Urinary bladder (tissue), 4 donors: ENCODE measurements around the gene SLC36A4. TPM values are rescaled to one million over a fixed set of nuclear protein-coding genes. Genes with fewer than 3 reads are reported as not detected.
"Not testable (repeated sequence)": the region's sequence is repeated elsewhere in the genome, so short reads cannot be mapped to it uniquely, and the experiment has no call there.

Experiments used
- DNase-seq: peaks from one replicate; pipeline ENCODE4 v3.0.0-alpha.2; 2015; ENCODE audit errors: extremely low spot score
- H3K27ac ChIP-seq: one replicate; pipeline ENCODE4 v1.5.1; 2013; ENCODE audit warnings: low read depth, mild to moderate bottlenecking, moderate library complexity
- H3K36me3 ChIP-seq: one replicate; pipeline ENCODE4 v1.6.1; 2013; ENCODE audit warnings: mild to moderate bottlenecking, moderate library complexity; ENCODE audit not compliant: insufficient read depth
- H3K4me1 ChIP-seq: one replicate; pipeline ENCODE4 v1.6.1; 2013; ENCODE audit warnings: mild to moderate bottlenecking, moderate library complexity; ENCODE audit not compliant: insufficient read depth
- H3K4me3 ChIP-seq: one replicate; pipeline ENCODE4 v1.5.1; 2013; ENCODE audit warnings: low read depth, low read length
- WGBS: extraction: QIAGEN DNeasy Blood & Tissue Kit; methylation state at CpG from one replicate; pipeline ENCODE4 v1.1.7; 2013; 5-methylcytosine and 5-hydroxymethylcytosine counted together
- polyA plus RNA-seq: library from polyadenylated mRNA; stranded (reverse); fragments of 200-250 nt; gene quantifications from one replicate; pipeline ENCODE4 v1.2.3, GENCODE V29; 2013
- total RNA-seq: library from RNA; depleted of rRNA; stranded (reverse); fragments of >200 nt; gene quantifications from one replicate; pipeline ENCODE4 v1.2.3, GENCODE V29; 2014
- donor health status: healthy with polysubstance abuse.
- donor health status: healthy.

The SLC36A4 gene
- total and polyA plus RNA-seq, 2 donors, result 12.1 to 28.3 TPM

DNA sequence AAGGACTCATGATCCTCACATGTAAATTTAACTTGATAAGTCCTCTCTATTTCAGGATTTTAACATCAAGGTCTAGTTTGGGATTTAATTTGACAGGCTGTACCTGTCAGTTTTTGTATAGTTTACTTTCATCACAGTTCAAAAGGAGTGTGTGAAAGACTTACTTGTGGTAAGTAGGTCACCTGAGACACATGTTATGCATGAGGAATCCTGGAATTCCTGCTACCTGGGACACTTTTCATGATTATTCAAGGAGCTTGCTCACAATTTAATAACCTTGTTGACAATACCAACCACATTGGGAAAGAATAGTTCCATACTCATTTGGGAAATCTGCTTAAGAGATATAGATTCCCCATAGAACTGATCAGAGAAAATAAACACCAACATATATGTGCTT, 15.8 kb upstream of the SLC36A4 start:
- Histone ChIP-seq H3K4me3 (no peak overlapping the region), H3K27ac (no peak overlapping the region), H3K36me3 (no peaks in the 10 kb centered on the region), H3K4me1 (no peaks in the 10 kb centered on the region)
- no peak for DNase-seq

DNA sequence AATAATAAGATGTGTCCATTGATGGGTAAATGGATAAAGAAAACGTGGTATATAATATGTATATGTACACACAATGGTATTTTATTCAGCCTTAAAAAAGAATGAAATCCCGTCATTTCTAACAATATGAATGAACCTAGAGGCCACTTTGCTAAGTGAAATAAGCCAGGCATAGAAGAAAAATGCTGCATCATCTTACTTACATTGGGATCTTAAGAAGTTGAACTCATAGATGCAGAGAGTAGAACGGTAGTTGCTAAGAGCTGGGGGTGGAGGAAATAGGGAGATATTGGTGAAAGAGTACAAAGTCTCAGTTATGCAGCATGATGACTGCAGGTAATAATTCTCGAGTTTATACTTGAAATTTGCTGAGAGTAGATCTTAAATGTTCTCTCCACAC, 14.3 kb upstream of the SLC36A4 start:
- Histone ChIP-seq H3K27ac (no peak overlapping the region), H3K4me3 (no peak overlapping the region), H3K4me1 (no peaks in the 10 kb centered on the region), H3K36me3 (no peaks in the 10 kb centered on the region)
- WGBS, result 70% methylated on average over 4 of the region's 4 CpGs
- DNase-seq, result no peak

GRCh38 chr11:93209466-93209865, 11.7 kb upstream of the SLC36A4 start:
- WGBS, result 82% methylated on average over 2 of the region's 2 CpGs
- H3K36me3 ChIP-seq, result no peaks in the 10 kb centered on the region
- H3K4me3 ChIP-seq, result no peak overlapping the region
- H3K27ac ChIP-seq, result no peak overlapping the region
- no peaks in the 10 kb centered on the region for H3K4me1 ChIP-seq
- no peak for DNase-seq

- WGBS, result 82% methylated on average over 1 of the region's 1 CpG
Measured at GRCh38 chr11:93208663-93209270, 11.0 kb upstream of the SLC36A4 start.

GRCh38 chr11:93199616-93200015, 1.8 kb upstream of the SLC36A4 start:
- DNase-seq, result no peak
- H3K4me3 ChIP-seq, result no peak overlapping the region
- no peak overlapping the region for H3K27ac ChIP-seq
- H3K36me3 ChIP-seq, result no peaks in the 10 kb centered on the region
- 87% methylated on average over 1 of the region's 1 CpG for WGBS
- H3K4me1 ChIP-seq, result no peaks in the 10 kb centered on the region

More at GRCh38 chr11:93208663-93209270, 11.0 kb upstream of the SLC36A4 start:
- no peak overlapping the region for H3K27ac ChIP-seq
- no peaks in the 10 kb centered on the region for H3K36me3 ChIP-seq
- H3K4me3 ChIP-seq, result no peak overlapping the region
- H3K4me1 ChIP-seq, result no peaks in the 10 kb centered on the region
- DNase-seq, result no peak

DNA sequence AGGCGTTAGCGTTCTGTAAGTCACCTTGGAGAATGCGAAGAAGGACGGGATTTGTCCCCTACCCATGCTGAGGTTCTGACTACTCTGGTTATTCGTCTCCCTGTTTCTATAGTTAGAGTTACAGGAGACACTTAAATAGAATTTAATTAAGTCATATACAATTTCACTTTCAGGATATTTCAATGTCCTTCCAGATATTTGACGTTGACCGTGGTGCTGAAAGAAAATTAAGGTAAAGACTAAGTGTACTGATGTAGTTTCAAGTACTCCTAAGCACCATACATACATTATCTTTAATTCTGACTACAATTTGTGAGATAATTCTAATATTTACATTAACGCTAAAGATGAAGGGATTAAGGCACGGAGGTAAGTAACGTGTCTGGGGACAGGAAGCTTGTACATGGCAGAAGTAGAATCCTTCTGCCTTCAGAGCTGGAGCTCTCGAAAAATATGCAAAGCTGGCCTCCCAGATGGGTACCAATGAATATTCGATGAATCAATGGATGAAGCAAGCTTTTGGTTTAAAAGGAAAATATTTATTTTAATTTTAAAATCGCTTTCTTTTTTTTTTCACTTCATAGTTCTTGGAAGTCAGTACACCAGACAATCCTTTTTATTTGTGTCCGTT, 539 bp upstream of the SLC36A4 start:
- peak; percentile 31 for DNase-seq
- Histone ChIP-seq H3K4me1 (no peaks in the 10 kb centered on the region), H3K36me3 (no peaks in the 10 kb centered on the region), H3K27ac (peak overlapping the region; percentile 93), H3K4me3 (peak overlapping the region; percentile 75)
- 15% methylated on average over 14 of the region's 14 CpGs for WGBS

DNA sequence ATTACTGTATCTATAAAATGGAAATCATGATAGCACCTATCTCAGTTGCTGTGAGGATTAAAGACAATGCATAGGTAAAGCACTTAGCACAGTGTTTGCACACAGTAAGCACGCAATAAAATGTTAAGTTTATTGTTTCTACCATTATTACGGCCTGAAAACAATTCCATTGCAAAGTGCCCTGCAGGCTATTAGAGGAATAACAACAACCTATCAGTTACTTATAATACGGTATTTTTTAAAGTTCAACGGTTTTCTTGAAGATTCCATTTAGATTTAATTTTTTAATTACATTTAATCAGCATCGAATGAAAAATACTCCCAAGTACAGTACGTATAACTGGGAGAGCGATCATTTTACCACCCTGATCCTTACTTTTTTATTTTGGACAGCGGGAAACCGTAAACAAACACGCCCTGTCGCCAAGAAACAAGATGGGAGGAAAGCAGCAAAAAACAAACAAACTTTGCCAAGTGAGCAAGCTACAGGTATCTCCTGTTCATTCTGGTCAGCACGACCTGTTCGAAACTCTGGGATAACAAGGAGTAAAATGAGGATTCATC, 893 bp downstream of the SLC36A4 start:
- Histone ChIP-seq H3K36me3 (no peaks in the 10 kb centered on the region), H3K4me3 (peak overlapping the region; percentile 75), H3K4me1 (no peaks in the 10 kb centered on the region), H3K27ac (no peak overlapping the region)
- DNase-seq, result no peak
- 10% methylated on average over 13 of the region's 13 CpGs for WGBS

- H3K36me3 ChIP-seq, result no peaks in the 10 kb centered on the region
- H3K4me1 ChIP-seq, result no peaks in the 10 kb centered on the region
- no peak overlapping the region for H3K27ac ChIP-seq
- no peak for DNase-seq
- WGBS, result 96% methylated on average over 1 of the region's 1 CpG
- no peak overlapping the region for H3K4me3 ChIP-seq
Measured at GRCh38 chr11:93194673-93195291, 3.0 kb downstream of the SLC36A4 start.

DNA sequence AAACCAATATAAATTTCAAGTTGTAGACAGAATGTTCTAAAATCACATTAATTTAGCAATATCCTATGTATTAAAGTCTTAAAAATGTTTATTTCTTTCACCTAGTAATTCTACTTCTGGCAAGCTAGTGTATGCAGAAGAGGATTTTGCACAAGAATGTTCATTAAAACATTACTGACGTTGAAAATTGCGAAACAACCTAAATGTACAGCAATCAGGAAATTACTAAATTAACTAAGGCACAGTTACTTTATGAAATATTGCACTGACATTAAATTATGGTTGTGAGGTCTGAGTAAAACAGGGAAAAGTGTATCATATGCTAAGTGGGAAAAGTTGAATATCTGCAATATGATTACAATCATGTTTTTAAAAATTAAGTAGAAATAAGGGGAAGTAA, 4.1 kb downstream of the SLC36A4 start:
- no peaks in the 10 kb centered on the region for H3K4me1 ChIP-seq
- no peak overlapping the region for H3K27ac ChIP-seq
- WGBS, result 84% methylated on average over 2 of the region's 2 CpGs

DNA sequence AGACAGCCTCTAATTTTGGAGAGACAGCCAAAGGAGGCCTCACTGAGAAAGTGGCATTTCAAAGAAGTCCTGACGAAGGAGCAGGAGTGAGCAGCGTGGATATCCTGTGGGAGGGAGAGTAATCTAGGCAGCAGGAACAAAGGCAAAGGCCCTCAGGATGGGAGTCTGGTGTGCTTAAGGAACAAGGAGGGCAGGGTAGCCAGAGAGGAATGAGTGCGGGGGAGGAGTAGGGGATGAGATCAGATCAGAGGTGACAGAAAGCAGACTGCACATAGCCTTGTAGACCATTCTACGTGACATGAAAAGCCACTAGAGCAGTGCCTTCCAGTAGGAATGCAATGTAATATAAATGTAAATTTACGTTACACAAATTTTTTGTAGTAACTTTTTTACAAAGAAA, 5.6 kb downstream of the SLC36A4 start:
- Histone ChIP-seq H3K36me3 (no peaks in the 10 kb centered on the region), H3K4me1 (no peaks in the 10 kb centered on the region), H3K4me3 (no peak overlapping the region), H3K27ac (no peak overlapping the region)
- WGBS, result 92% methylated on average over 5 of the region's 5 CpGs
- DNase-seq, result no peak

More for the DNA sequence above, 4.1 kb downstream of the SLC36A4 start:
- Histone ChIP-seq H3K4me3 (no peak overlapping the region), H3K36me3 (no peaks in the 10 kb centered on the region)
- DNase-seq, result no peak

DNA sequence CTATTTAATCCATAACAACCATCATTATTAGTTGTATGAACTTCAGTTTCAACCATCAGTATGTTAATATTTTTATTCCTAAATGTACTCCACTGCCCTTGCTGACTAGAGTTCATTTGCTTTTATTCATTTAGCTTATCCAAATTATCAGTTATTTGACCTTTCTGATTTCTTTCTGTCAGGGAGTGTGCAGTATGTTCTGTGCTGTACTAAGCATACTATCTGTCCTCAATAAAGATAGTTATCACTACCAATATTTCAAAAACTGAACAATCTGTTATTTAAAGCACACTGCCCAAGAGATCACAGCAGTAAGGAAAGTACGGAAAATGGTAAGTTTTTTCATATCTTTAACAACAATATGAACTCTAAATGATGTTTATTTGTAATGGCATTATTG, 8.3 kb downstream of the SLC36A4 start:
- no peaks in the 10 kb centered on the region for H3K36me3 ChIP-seq
- DNase-seq, result no peak
- H3K4me3 ChIP-seq, result no peak overlapping the region
- H3K4me1 ChIP-seq, result no peaks in the 10 kb centered on the region
- no peak overlapping the region for H3K27ac ChIP-seq
- 97% methylated on average over 1 of the region's 1 CpG for WGBS

GRCh38 chr11:93188726-93189125, 9.1 kb downstream of the SLC36A4 start:
- H3K4me3 ChIP-seq, result no peak overlapping the region
- no peaks in the 10 kb centered on the region for H3K4me1 ChIP-seq
- no peak overlapping the region for H3K27ac ChIP-seq
- no peak for DNase-seq
- no peaks in the 10 kb centered on the region for H3K36me3 ChIP-seq

DNA sequence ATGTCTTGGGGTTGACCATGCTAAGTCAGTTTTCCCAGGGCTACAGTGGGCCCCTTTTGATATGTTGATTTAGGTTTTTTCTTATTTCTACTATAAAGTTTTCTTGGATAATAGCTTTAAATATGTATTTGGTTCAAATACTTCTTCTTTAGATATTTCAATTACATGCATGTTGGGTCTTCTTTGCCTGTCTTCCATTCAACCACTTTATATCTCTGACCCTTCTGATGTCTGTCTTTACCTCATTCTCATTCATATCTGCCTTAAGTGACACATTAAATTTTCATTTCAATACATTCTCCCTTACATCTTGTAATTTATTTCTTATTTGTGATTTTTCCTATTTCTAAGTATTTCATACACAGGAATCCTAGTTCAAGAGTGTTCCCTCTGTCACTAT, 10.5 kb downstream of the SLC36A4 start:
- Histone ChIP-seq H3K4me3 (no peak overlapping the region), H3K27ac (no peak overlapping the region), H3K36me3 (no peaks in the 10 kb centered on the region), H3K4me1 (no peaks in the 10 kb centered on the region)
- DNase-seq, result no peak

- not testable (repeated sequence) for H3K4me1 ChIP-seq, H3K27ac ChIP-seq, DNase-seq, H3K4me3 ChIP-seq, H3K36me3 ChIP-seq
- WGBS, result 91% methylated on average over 13 of the region's 13 CpGs
Measured at GRCh38 chr11:93177891-93178290, 19.9 kb downstream of the SLC36A4 start.
